ENCODE data around the gene TBL1X. TPM values are rescaled to one million over a fixed set of nuclear protein-coding genes. Genes with fewer than 3 reads are reported as not detected.

Gene TBL1X
- total RNA-seq, 1 experiment from 2014 or later: 15.0 TPM

GRCh38 chrX:9420275-9421265, 44.3 kb upstream of the TBL1X start:
- Mint-ChIP-seq H3K4me1 (ENCODE audit: insufficient read depth, unreplicated experiment) (peaks cover 16% of the 10 kb centered on the region), H3K9me3 (ENCODE audit: unreplicated experiment) (peaks cover 15% of the 10 kb centered on the region), H3K27me3 (ENCODE audit: insufficient read depth, unreplicated experiment) (no peaks in the 10 kb centered on the region)

GRCh38 chrX:9429767-9430166, 35.1 kb upstream of the TBL1X start:
- CTCF ChIA-PET: no interaction called here
- intact Hi-C loops (cut with micrococcal nuclease): no loop called here

More at GRCh38 chrX:9420275-9421265, 44.3 kb upstream of the TBL1X start:
- intact Hi-C loops (cut with micrococcal nuclease): no loop called here
- ChIA-PET POLR2A (no interaction called here), CTCF (interaction anchor here (0.7 kb wide), 1 partner anchor 307 kb away, joined by 3 read pairs; no protein-coding TSS in a partner anchor)
- BruUV-seq (replicated peaks): no TSS peak
- DNase-seq (ENCODE audit: unreplicated experiment): peak; percentile 38
- Mint-ChIP-seq H3K27ac (ENCODE audit: low read depth, unreplicated experiment) (no peak overlapping the region), H3K36me3 (ENCODE audit: insufficient read depth, unreplicated experiment) (peaks cover 4% of the 10 kb centered on the region), H3K4me3 (ENCODE audit: unreplicated experiment) (no peak overlapping the region)
- TF ChIP-seq CTCF (IDR thresholded peaks at IDR 0.05; ENCODE audit: unreplicated experiment): no peak

GRCh38 chrX:9430346-9430921, 34.4 kb upstream of the TBL1X start:
- CTCF ChIA-PET: no interaction called here
- Mint-ChIP-seq H3K4me1 (ENCODE audit: insufficient read depth, unreplicated experiment) (no peaks in the 10 kb centered on the region), H3K4me3 (ENCODE audit: unreplicated experiment) (no peak overlapping the region), H3K36me3 (ENCODE audit: insufficient read depth, unreplicated experiment) (no peaks in the 10 kb centered on the region), H3K27ac (ENCODE audit: low read depth, unreplicated experiment) (no peak overlapping the region), H3K27me3 (ENCODE audit: insufficient read depth, unreplicated experiment) (no peaks in the 10 kb centered on the region), H3K9me3 (ENCODE audit: unreplicated experiment) (peaks cover 7% of the 10 kb centered on the region)
- no peak for DNase-seq (ENCODE audit: unreplicated experiment)
- TF ChIP-seq CTCF (IDR thresholded peaks at IDR 0.05; ENCODE audit: unreplicated experiment): no peak
- POLR2A ChIA-PET: no interaction called here
- intact Hi-C loops (cut with micrococcal nuclease): no loop called here
- BruUV-seq (replicated peaks): no TSS peak

More at GRCh38 chrX:9429767-9430166, 35.1 kb upstream of the TBL1X start:
- Mint-ChIP-seq H3K4me3 (ENCODE audit: unreplicated experiment) (no peak overlapping the region), H3K4me1 (ENCODE audit: insufficient read depth, unreplicated experiment) (no peaks in the 10 kb centered on the region), H3K27me3 (ENCODE audit: insufficient read depth, unreplicated experiment) (no peaks in the 10 kb centered on the region), H3K27ac (ENCODE audit: low read depth, unreplicated experiment) (no peak overlapping the region), H3K9me3 (ENCODE audit: unreplicated experiment) (peaks cover 7% of the 10 kb centered on the region), H3K36me3 (ENCODE audit: insufficient read depth, unreplicated experiment) (no peaks in the 10 kb centered on the region)
- no peak for TF ChIP-seq CTCF (IDR thresholded peaks at IDR 0.05; ENCODE audit: unreplicated experiment)
- POLR2A ChIA-PET: no interaction called here
- no peak for DNase-seq (ENCODE audit: unreplicated experiment)
- BruUV-seq (replicated peaks): no TSS peak

GRCh38 chrX:9431281-9431680, 33.6 kb upstream of the TBL1X start:
- Mint-ChIP-seq H3K4me1 (ENCODE audit: insufficient read depth, unreplicated experiment) (no peaks in the 10 kb centered on the region), H3K4me3 (ENCODE audit: unreplicated experiment) (no peak overlapping the region), H3K36me3 (ENCODE audit: insufficient read depth, unreplicated experiment) (no peaks in the 10 kb centered on the region), H3K9me3 (ENCODE audit: unreplicated experiment) (peaks cover 7% of the 10 kb centered on the region), H3K27ac (ENCODE audit: low read depth, unreplicated experiment) (no peak overlapping the region), H3K27me3 (ENCODE audit: insufficient read depth, unreplicated experiment) (no peaks in the 10 kb centered on the region)
- CTCF ChIA-PET: no interaction called here
- intact Hi-C loops (cut with micrococcal nuclease): no loop called here
- BruUV-seq (replicated peaks): no TSS peak
- no peak for TF ChIP-seq CTCF (IDR thresholded peaks at IDR 0.05; ENCODE audit: unreplicated experiment)
- DNase-seq (ENCODE audit: unreplicated experiment): no peak
- POLR2A ChIA-PET: no interaction called here
